SK-MEL-5 (cell line): ENCODE results near the gene DMRT1. TPM values are rescaled to one million over a fixed set of nuclear protein-coding genes. Genes with fewer than 3 reads are reported as not detected.
A peak's percentile ranks its signal among the peaks of the same experiment; 100 is the strongest.

Experiments
- DNase-seq: peaks from one replicate; pipeline ENCODE4 v3.0.0-alpha.2; 2016; ENCODE audit warnings: low read depth, low spot score
- in situ Hi-C: cut with HindIII; loops from 2 replicates; pipeline ENCODE4 v1.10.0; 2016; ENCODE audit warnings: low sequenced_read_pairs, high pct_unique_total_duplicates, low pct_unique_long_range_greater_than_20kb
- polyA plus RNA-seq, 2 experiments: library from polyadenylated mRNA; depleted of rRNA; stranded (reverse); fragments of >200 nt; gene quantifications; 2 replicates each; pipeline ENCODE4 v1.2.3, GENCODE V29; 2015
- total RNA-seq: library from RNA; depleted of rRNA; stranded (reverse); fragments of >200 nt; shearing (Covaris generic); gene quantifications from 2 replicates; pipeline ENCODE4 v1.2.3, GENCODE V29; 2014; rRNA removed

Gene DMRT1
- not detected in 2 replicates for total RNA-seq
- polyA plus RNA-seq (2015; cell fraction: cytosol; rRNA removed) = not detected in 2 replicates
- not detected in 2 replicates for polyA plus RNA-seq (2015; cell fraction: nucleus; rRNA removed)

DNA sequence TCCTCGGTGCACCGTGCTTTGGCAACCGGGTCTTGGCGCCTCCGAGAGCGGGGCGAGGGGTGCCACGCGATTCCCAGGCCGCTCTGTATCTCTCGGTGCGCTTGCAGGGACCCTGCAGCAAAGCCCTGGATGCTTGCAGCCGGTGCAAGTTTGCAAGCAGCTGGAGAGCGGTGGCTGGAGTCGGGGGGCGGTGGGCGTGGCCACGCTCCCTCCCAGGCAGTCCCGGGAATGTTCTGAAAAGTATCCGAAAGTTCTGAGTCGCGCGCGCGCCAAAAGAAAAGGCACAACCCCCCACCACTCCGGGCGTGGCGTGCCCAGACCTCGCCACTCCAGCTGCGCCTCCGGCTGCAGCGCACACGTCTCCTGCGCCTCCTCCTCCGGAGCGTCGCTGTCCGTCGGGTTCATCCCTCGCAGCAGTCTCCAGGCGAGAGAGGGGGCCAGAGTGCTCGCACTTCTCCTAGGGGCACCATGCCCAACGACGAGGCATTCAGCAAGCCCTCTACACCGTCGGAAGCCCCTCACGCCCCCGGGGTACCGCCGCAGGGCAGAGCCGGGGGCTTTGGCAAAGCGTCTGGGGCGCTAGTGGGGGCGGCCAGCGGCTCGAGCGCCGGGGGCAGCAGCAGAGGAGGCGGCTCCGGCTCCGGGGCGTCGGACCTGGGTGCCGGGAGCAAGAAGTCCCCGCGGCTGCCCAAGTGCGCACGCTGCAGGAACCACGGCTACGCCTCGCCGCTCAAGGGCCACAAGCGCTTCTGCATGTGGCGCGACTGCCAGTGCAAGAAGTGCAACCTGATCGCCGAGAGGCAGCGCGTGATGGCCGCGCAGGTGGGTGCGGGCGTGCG lies at the start of gene DMRT1:
Gene DMRT1, plus strand, starts transcription at position 327 of the 839 bp plus-strand sequence. Its CDS starts 142 bp downstream, at position 469.
- no peak for DNase-seq
- in situ Hi-C loops = no loop called here

- in situ Hi-C loops = no loop called here
- DNase-seq = no peak
Observed at GRCh38 chr9:792331-793260, 48.9 kb upstream of the DMRT1 start.

DNA sequence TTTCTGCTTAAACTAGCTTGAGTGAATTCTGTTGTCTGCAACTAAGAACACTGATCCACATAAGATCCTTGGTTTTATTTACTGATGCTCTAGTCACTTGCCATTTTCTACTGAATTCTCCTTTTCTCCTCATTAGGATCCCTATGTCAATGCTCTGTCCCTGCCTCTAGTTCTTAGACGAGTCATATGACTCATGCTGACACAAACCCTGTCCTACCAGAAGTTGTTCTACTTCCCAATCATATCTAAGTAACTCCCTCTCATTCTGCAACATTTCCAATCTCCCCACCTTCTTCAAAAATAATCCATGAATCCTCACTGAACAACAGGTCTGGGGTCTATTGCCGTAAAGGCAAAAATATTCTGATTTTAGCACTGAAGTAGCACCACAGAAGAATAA lies 47.1 kb upstream of the DMRT1 start:
- in situ Hi-C loops = no loop called here
- no peak for DNase-seq

DNA sequence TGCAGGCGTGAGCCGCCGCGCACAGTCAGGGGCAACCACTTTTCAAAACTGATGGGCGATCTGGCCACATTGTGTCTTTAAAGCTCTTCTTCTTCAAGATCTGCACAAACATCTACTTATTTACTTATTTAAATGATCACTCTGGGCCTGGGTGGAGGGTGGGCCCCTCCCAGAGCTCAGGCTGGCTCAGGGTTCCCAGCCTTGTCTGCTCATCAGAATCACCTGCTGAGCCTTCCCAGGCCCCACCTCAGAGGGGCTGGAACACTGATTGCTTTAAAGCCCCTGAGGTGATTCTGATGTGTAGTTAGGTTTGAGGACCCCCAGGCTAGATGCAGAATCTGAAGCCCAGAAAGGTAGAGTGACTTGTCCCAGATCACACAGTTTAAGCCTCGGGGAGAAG lies 45.6 kb upstream of the DMRT1 start:
- in situ Hi-C loops = no loop called here
- no peak for DNase-seq

GRCh38 chr9:800591-801150 lies 40.8 kb upstream of the DMRT1 start:
- in situ Hi-C loops = no loop called here
- no peak for DNase-seq

DNA sequence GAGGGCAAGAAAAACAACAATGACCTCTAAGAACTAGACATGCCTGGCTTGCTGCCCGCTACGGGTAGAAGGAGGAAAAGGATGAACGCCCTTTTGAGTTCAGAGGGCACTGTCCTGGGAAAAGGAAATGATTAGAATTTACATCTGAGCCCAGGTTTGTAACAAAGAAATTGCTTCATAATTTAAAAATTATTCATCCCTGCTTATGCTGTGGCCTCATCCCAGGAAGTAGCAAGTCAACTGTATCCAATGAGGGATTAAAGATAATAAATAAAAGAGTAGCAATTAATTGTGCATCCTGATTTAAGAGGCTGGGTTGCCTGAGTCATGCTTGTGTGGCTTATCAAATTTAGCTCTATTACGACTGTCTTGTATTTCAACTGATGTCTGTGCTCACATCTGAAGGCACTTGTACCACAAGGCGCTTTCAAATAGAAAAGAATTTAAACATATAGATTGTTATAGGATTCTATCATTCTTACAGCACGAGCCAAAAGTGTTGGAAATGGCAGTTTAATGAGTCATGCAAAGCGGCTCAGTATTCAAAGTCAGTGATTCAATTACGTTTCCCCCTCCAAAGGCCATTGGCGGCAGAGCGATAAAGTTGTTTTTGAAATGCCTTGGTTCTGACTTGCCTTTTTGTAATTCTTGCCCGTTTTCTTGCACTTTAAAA lies 40.0 kb upstream of the DMRT1 start:
- in situ Hi-C loops = no loop called here
- peak; percentile 7 for DNase-seq

GRCh38 chr9:804026-804425 lies 37.5 kb upstream of the DMRT1 start:
- in situ Hi-C loops = no loop called here
- DNase-seq = no peak

DNA sequence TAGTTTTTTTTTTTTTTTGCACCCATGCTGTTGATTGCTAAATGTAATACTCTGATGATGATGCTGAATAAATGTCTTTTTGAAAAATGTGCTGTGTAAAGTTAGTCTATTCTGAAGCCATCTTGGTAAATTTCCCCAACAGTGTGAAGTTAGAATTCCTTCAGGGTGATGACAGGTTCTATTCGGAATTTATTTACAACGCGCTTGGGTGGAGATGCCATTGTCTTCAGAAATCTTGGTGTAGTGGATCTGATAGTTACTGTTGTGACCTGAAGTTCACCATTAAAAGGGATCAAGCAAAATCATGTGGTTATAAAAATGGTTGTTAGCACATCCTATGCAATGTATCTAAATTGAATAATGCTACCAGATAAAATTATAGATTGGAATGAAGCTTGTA lies 36.3 kb upstream of the DMRT1 start:
- in situ Hi-C loops = no loop called here
- DNase-seq = no peak

GRCh38 chr9:806285-807156 lies 35.0 kb upstream of the DMRT1 start:
- in situ Hi-C loops = no loop called here

DNA sequence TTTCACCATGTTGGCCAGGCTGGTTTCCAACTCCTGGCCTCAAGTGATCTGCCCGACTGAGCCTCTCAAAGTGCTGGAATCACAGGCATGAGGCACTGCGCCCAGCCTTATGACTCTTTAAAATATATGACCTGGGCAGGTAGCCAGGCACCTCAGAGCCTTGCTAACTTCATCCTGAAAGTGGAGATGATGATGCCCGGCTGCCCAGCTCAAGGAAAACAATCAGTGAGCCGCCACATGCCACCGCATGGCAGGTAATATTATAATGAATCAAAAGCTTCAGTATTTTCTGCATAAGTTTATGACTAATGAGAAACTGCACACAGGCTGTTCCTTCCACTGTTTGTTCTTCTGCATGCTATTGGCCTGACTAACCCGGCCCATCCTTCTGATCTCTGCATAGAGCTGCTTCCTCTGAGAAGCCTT lies 30.4 kb upstream of the DMRT1 start:
- no peak for DNase-seq
- in situ Hi-C loops = no loop called here

More at GRCh38 chr9:806285-807156, 35.0 kb upstream of the DMRT1 start:
- DNase-seq = peak; percentile 50

DNA sequence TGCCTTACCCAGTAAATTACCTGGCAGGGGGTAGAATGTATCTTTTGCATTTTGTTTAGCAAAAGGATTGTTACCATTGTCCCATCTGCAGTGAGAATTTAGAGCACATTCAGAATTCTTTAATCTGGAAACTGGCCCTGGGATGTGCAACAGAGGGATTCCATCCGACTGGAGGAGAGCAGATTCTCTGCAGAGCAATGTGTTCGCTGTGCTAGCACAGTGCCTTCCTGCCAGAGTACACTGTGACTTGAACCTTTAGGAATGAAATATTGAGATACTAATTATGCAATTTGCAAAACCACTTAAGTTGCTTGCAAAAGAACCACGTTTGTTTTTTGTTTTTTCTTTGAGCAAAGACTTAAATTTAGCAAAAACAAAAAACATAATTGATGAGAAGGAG lies 22.5 kb upstream of the DMRT1 start:
- in situ Hi-C loops = no loop called here
- DNase-seq = no peak

DNA sequence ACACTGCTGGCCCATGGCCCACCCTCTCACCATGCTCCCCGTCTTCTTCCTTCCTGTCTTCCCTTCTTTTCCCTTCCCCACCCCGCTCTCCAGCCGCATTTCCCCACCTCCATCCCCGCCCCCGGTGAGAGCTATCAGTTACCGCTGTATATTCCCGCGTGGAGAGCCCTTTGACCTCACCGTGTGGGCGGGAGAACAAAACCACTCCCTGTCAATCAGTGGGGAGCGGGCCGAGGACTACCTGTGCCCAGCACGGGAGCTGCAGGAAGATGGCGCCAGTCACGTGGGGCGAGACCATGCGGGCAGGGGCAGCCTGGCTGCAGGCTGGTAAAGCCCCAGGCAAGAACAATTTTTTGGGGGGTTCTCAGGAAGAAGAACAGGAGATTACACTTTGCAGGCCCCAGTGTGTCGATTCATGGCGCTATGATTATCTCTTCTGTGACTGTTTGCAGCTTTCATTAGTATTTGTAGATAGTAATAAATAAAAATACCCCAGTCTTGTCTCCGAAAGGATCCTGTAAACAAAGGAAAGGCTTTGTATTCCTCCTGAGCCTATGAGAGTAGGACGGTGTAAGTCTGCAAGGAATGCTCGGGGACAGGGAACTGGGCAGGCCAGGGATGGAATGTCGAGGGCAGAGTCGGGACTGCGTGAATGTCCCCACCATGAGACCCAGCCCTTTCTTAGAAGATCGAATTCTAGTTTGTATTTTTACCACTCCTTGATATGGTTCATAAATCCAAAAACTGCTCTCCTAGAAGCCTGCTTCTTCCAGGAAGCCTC lies 14.8 kb upstream of the DMRT1 start:
- no peak for DNase-seq
- in situ Hi-C loops = no loop called here

GRCh38 chr9:840343-840742 lies 1.2 kb upstream of the DMRT1 start:
- in situ Hi-C loops = no loop called here
- DNase-seq = no peak

- no peak for DNase-seq
- in situ Hi-C loops = no loop called here
Observed at GRCh38 chr9:842635-843426, 1.3 kb downstream of the DMRT1 start.

- in situ Hi-C loops = no loop called here
- no peak for DNase-seq
Observed at GRCh38 chr9:843427-843785, 1.9 kb downstream of the DMRT1 start.
